T-cell (primary cell): ENCODE data around the gene RASGEF1B. TPM values are rescaled to one million over a fixed set of nuclear protein-coding genes. Genes with fewer than 3 reads are reported as not detected.

Source experiments
- ATAC-seq, 4 experiments: fragments of 200-7000 bp in 3 of 4; fragments of 150-1000 bp in 1 of 4; cut with Tn5 transposase; replicated peaks in 1 of 4; 1 replicate in 3 of 4; 2 replicates in 1 of 4; pipeline ENCODE4 v1.10.0; 2021; ENCODE audit warnings: moderate library complexity in 3 of 4, mild to moderate bottlenecking in 2 of 4, moderate number of reproducible peaks in 1 of 4
- CTCF ChIA-PET, 2 donors: fragments of 300-600 bp; sonication (Branson Sonifier 250); formaldehyde crosslinking; loops; one replicate each; lab custom pipeline; 2022; ENCODE audit warnings: antibody characterized with exemption in 2 of 2; lab: Charles Lee
- POLR2A ChIA-PET, 2 donors: fragments of 300-600 bp; sonication (Branson Sonifier 250); formaldehyde crosslinking; loops; one replicate each; lab custom pipeline; 2022; ENCODE audit warnings: antibody characterized with exemption in 2 of 2; lab: Charles Lee
- DNase-seq, 35 experiments: peaks; one replicate each; pipeline versions ENCODE4 v3.0.0 to v3.0.0-alpha.2; 2013 to 2023
- H3K27ac ChIP-seq: one replicate; pipeline ENCODE4 v1.5.1; 2013; ENCODE audit warnings: low read length
- H3K27me3 ChIP-seq, 2 experiments: replicated peaks in 1 of 2; 1 replicate in 1 of 2; 2 replicates in 1 of 2; pipeline versions ENCODE4 v1.6.1 to v1.7.0; 2013; ENCODE audit warnings: low read length in 1 of 2, mixed read lengths in 1 of 2; ENCODE audit not compliant: control insufficient read depth in 2 of 2, insufficient read depth in 2 of 2; ENCODE audit errors: extremely low read depth in 1 of 2
- H3K36me3 ChIP-seq, 2 donors: 1 replicate in 1 of 2; 2 replicates in 1 of 2; pipeline versions ENCODE4 v1.6.1 to v1.7.0; 2013; ENCODE audit warnings: low read length in 1 of 2; ENCODE audit not compliant: control insufficient read depth in 2 of 2, insufficient read depth in 1 of 2; ENCODE audit errors: extremely low read depth in 1 of 2
- H3K4me1 ChIP-seq, 2 experiments: 1 replicate in 1 of 2; 2 replicates in 1 of 2; pipeline versions ENCODE4 v1.6.1 to v1.7.0; 2013; ENCODE audit warnings: low read length in 2 of 2, mixed read lengths in 1 of 2; ENCODE audit not compliant: insufficient read depth in 2 of 2, control insufficient read depth in 1 of 2; ENCODE audit errors: extremely low read depth in 1 of 2
- H3K4me3 ChIP-seq, 2 donors: 1 replicate in 1 of 2; 2 replicates in 1 of 2; pipeline versions ENCODE4 v1.5.1 to v1.7.0; 2013; ENCODE audit warnings: mild to moderate bottlenecking in 2 of 2, low read length in 1 of 2, moderate library complexity in 1 of 2; ENCODE audit not compliant: control insufficient read depth in 1 of 2; ENCODE audit errors: extremely low read depth in 1 of 2
- H3K9me3 ChIP-seq: 2 replicates; pipeline ENCODE4 v1.7.0; 2013
- H3K27ac Mint-ChIP-seq, 2 donors: one replicate each; pipeline ENCODE4 v1.8.0; 2020 to 2021; ENCODE audit warnings: mild to moderate bottlenecking in 2 of 2, mixed read lengths in 2 of 2
- H3K27me3 Mint-ChIP-seq, 2 donors: one replicate each; pipeline ENCODE4 v1.8.0; 2021 to 2022; ENCODE audit warnings: mixed read lengths in 2 of 2
- H3K36me3 Mint-ChIP-seq: one replicate; pipeline ENCODE4 v1.8.0; 2021; ENCODE audit warnings: mixed read lengths
- H3K4me1 Mint-ChIP-seq, 3 donors: one replicate each; pipeline ENCODE4 v1.8.0; 2020 to 2022; ENCODE audit warnings: mixed read lengths in 3 of 3, mild to moderate bottlenecking in 1 of 3
- H3K4me3 Mint-ChIP-seq, 3 donors: one replicate each; pipeline ENCODE4 v1.8.0; 2020 to 2022; ENCODE audit warnings: mild to moderate bottlenecking in 3 of 3, mixed read lengths in 3 of 3, moderate library complexity in 3 of 3
- H3K9me3 Mint-ChIP-seq, 3 donors: one replicate each; pipeline ENCODE4 v1.8.0; 2020 to 2022; ENCODE audit warnings: mixed read lengths in 3 of 3
- WGBS: methylation state at CpG from one replicate; pipeline ENCODE4 v1.1.5; 2013; ENCODE audit warnings: missing lambda C conversion rate; ENCODE audit not compliant: insufficient coverage; 5-methylcytosine and 5-hydroxymethylcytosine counted together
- total RNA-seq, 35 experiments: library from RNA in 6 of 35; stranded (reverse) in 6 of 35; fragments of 120-200 nt in 1 of 35; gene quantifications; one replicate each; pipeline versions ENCODE4 v1.2.1 to v1.2.4 and lab custom pipeline; 2013 to 2026

The RASGEF1B gene
- total RNA-seq, 5 donors from 2014 or later (not counting 1 experiment from before 2014, with no cell fraction given) = 7.3 to 54.0 (median 8.1) TPM

DNA sequence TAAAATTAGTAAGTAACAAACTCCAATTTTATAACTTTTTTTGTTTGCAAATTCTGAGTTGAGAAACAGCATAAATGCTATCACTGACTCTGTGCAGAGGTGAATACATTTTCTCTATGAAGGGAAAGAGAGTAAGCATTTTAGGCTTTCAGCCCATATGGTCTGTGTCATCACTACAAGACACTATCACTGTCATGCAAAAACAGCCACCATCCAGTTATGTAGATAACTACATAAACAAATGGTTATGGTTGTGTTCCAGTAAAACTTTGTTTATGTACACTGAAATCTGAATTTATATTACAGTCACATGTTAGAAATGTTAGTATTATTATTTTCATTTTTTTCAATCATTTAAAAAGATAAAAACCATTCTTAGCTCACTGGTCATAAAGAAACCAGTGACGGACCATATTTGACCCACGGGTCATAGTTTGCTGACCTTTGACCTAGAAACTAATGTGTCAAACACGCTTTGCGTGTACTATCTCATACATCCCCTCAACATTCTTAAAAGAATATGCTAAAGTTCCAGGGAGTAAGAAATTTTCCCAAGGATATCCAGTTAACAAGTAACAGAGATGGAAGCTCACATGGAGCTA, 29.1 kb downstream of the RASGEF1B start:
- H3K27ac ChIP-seq = no peak overlapping the region
- CTCF ChIA-PET = no interaction called here
- H3K27ac Mint-ChIP-seq = no peak overlapping the region

DNA sequence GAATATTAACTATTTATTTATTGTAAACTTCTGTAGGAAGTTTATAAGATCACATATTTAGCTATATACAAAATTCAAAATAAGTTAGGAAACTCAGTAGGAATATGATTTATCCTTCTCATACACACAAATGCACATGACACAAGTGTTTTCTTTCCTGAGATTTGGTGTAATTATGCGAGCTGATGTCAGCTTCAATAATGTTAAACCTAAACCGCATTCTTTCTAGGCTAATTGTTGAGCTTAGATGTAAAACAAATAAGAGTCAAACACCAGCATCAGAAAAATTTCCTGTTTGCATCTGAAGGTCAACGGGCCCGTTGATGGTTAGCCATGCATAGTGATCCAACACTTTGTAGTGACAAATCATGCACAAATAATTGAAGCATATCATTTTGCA, 30.8 kb downstream of the RASGEF1B start:
- no peaks in the 10 kb centered on the region for H3K9me3 ChIP-seq
- H3K36me3 Mint-ChIP-seq = peaks cover 73% of the 10 kb centered on the region
- no CpG with 5 or more reads among the region's 4 CpGs for WGBS
- H3K4me1 Mint-ChIP-seq = no peaks in the 10 kb centered on the region
- no peaks in the 10 kb centered on the region for H3K27me3 ChIP-seq
- no peak overlapping the region for H3K4me3 Mint-ChIP-seq
- peaks cover 5 to 55% of the 10 kb centered on the region in 2 donors for H3K36me3 ChIP-seq
- ChIA-PET CTCF (no interaction called here), POLR2A (no interaction called here)
- H3K27ac Mint-ChIP-seq = no peak overlapping the region
- H3K27ac ChIP-seq = no peak overlapping the region
- H3K4me3 ChIP-seq = no peak overlapping the region
- no peaks in the 10 kb centered on the region for H3K9me3 Mint-ChIP-seq
- H3K27me3 Mint-ChIP-seq = no peaks in the 10 kb centered on the region
- DNase-seq = no peak
- ATAC-seq = no peak
- H3K4me1 ChIP-seq = no peaks in the 10 kb centered on the region

More for the DNA sequence above, 29.1 kb downstream of the RASGEF1B start:
- POLR2A ChIA-PET = no interaction called here
- DNase-seq (no peak), ATAC-seq (no peak)
- H3K4me3 Mint-ChIP-seq = no peak overlapping the region
- H3K27me3 Mint-ChIP-seq = no peaks in the 10 kb centered on the region
- no peaks in the 10 kb centered on the region for H3K27me3 ChIP-seq
- no CpG with 5 or more reads among the region's 4 CpGs for WGBS
- H3K4me1 Mint-ChIP-seq = no peaks in the 10 kb centered on the region
- H3K9me3 ChIP-seq = no peaks in the 10 kb centered on the region
- H3K36me3 ChIP-seq = peaks cover 5 to 63% of the 10 kb centered on the region in 2 donors
- H3K4me3 ChIP-seq = no peak overlapping the region
- peaks cover 79% of the 10 kb centered on the region for H3K36me3 Mint-ChIP-seq
- no peaks in the 10 kb centered on the region for H3K4me1 ChIP-seq
- no peaks in the 10 kb centered on the region for H3K9me3 Mint-ChIP-seq

GRCh38 chr4:81436941-81437574, 34.6 kb downstream of the RASGEF1B start:
- CTCF ChIA-PET = interaction anchor here in 1 of 2 donors (1.1 kb wide), 1 partner anchor 819 kb away, joined by 4 read pairs; no protein-coding TSS in a partner anchor
- Mint-ChIP-seq H3K4me1 (peaks cover 0 to 2% (median 2%) of the 10 kb centered on the region in 3 donors), H3K4me3 (no peak overlapping the region), H3K36me3 (peaks cover 57% of the 10 kb centered on the region), H3K27me3 (no peaks in the 10 kb centered on the region), H3K9me3 (no peaks in the 10 kb centered on the region), H3K27ac (no peak overlapping the region)
- Histone ChIP-seq H3K4me3 (no peak overlapping the region), H3K9me3 (no peaks in the 10 kb centered on the region), H3K27ac (no peak overlapping the region), H3K4me1 (no peaks in the 10 kb centered on the region), H3K27me3 (no peaks in the 10 kb centered on the region), H3K36me3 (peaks cover 0 to 55% of the 10 kb centered on the region in 2 donors)
- DNase-seq = no peak
- ATAC-seq = no peak
- POLR2A ChIA-PET = no interaction called here
- no CpG with 5 or more reads among the region's 2 CpGs for WGBS

GRCh38 chr4:81436096-81436495, 35.6 kb downstream of the RASGEF1B start:
- Histone ChIP-seq H3K4me3 (no peak overlapping the region), H3K27me3 (no peaks in the 10 kb centered on the region), H3K9me3 (no peaks in the 10 kb centered on the region), H3K27ac (no peak overlapping the region), H3K36me3 (peaks cover 5 to 54% of the 10 kb centered on the region in 2 donors), H3K4me1 (no peaks in the 10 kb centered on the region)
- Mint-ChIP-seq H3K9me3 (no peaks in the 10 kb centered on the region), H3K36me3 (peaks cover 60% of the 10 kb centered on the region), H3K27me3 (no peaks in the 10 kb centered on the region), H3K4me3 (no peak overlapping the region), H3K4me1 (peaks cover 0 to 2% (median 2%) of the 10 kb centered on the region in 3 donors), H3K27ac (no peak overlapping the region)
- CTCF ChIA-PET = no interaction called here
- DNase-seq = no peak
- ATAC-seq = no peak
- POLR2A ChIA-PET = no interaction called here

DNA sequence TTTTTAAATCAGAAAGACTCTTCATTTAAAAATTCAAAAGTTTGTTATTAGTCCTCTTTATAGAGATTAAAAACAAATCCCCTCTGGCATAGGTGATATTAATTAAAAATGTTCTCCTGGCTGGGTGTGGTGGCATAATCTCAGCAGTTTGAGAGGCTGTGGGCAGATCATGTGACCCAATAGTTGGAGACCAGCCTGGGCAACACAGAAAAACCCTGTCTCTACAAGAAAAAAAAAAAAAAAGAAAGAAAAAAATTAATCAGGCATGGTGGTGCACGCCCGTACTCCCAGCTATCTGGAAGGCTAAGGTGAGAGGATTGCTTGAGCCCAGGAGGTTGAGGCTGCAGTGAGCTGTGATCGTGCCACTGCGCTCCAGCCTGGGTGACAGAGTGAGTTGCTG, 38.9 kb downstream of the RASGEF1B start:
- Histone ChIP-seq H3K27ac (no peak overlapping the region), H3K4me1 (no peaks in the 10 kb centered on the region), H3K27me3 (no peaks in the 10 kb centered on the region), H3K9me3 (no peaks in the 10 kb centered on the region), H3K4me3 (no peak overlapping the region), H3K36me3 (peaks cover 13 to 43% of the 10 kb centered on the region in 2 donors)
- H3K36me3 Mint-ChIP-seq = peaks cover 49% of the 10 kb centered on the region
- no peak for ATAC-seq
- ChIA-PET CTCF (interaction anchor here (0.6 to 1.0 kb wide), 3 partner anchors 8 to 254 kb away, joined by 3 read pairs; no protein-coding TSS in a partner anchor), POLR2A (interaction anchor here in 1 of 2 donors (0.6 kb wide), 1 partner anchor 12 kb away, joined by 3 read pairs; no protein-coding TSS in a partner anchor)
- no peak for DNase-seq
- no peaks in the 10 kb centered on the region for H3K27me3 Mint-ChIP-seq
- no CpG with 5 or more reads among the region's 4 CpGs for whole genome bisulfite sequencing
- peaks cover 0 to 2% (median 2%) of the 10 kb centered on the region in 3 donors for H3K4me1 Mint-ChIP-seq
- H3K27ac Mint-ChIP-seq = no peak overlapping the region
- no peaks in the 10 kb centered on the region for H3K9me3 Mint-ChIP-seq
- H3K4me3 Mint-ChIP-seq = no peak overlapping the region

GRCh38 chr4:81431971-81432370, 39.7 kb downstream of the RASGEF1B start:
- Mint-ChIP-seq H3K27ac (no peak overlapping the region), H3K36me3 (peaks cover 53% of the 10 kb centered on the region), H3K4me3 (no peak overlapping the region), H3K4me1 (peaks cover 0 to 2% (median 2%) of the 10 kb centered on the region in 3 donors), H3K27me3 (no peaks in the 10 kb centered on the region), H3K9me3 (no peaks in the 10 kb centered on the region)
- Histone ChIP-seq H3K4me1 (no peaks in the 10 kb centered on the region), H3K27ac (no peak overlapping the region), H3K4me3 (no peak overlapping the region), H3K27me3 (no peaks in the 10 kb centered on the region), H3K9me3 (no peaks in the 10 kb centered on the region), H3K36me3 (peaks cover 13 to 39% of the 10 kb centered on the region in 2 donors)
- POLR2A ChIA-PET = no interaction called here
- WGBS = 60% methylated on average over 1 of the region's 1 CpG
- no peak for DNase-seq
- no peak for ATAC-seq
- CTCF ChIA-PET = no interaction called here
